IPS-15b (cell line): Measurements from ENCODE around the gene ULBP3.

Experiments
- H3K27me3 ChIP-seq: one replicate; pipeline ENCODE4 v1.6.1; 2013; ENCODE audit warnings: low read length; ENCODE audit not compliant: control insufficient read depth, insufficient read depth
- H3K36me3 ChIP-seq: one replicate; pipeline ENCODE4 v1.6.1; 2013; ENCODE audit warnings: low read length; ENCODE audit not compliant: control insufficient read depth, insufficient read depth
- H3K4me1 ChIP-seq: one replicate; pipeline ENCODE4 v1.6.1; 2013; ENCODE audit warnings: mild to moderate bottlenecking, low read length; ENCODE audit not compliant: control insufficient read depth, insufficient read depth
- H3K4me3 ChIP-seq: one replicate; pipeline ENCODE4 v1.5.1; 2013; ENCODE audit warnings: low read depth, low read length
- H3K9ac ChIP-seq: one replicate; pipeline ENCODE4 v1.6.1; 2013; ENCODE audit warnings: low read depth, mild to moderate bottlenecking, low read length
- H3K9me3 ChIP-seq: one replicate; pipeline ENCODE4 v1.6.1; 2013; ENCODE audit warnings: mild to moderate bottlenecking, low read length; ENCODE audit not compliant: control insufficient read depth, insufficient read depth

ULBP3 gene

DNA sequence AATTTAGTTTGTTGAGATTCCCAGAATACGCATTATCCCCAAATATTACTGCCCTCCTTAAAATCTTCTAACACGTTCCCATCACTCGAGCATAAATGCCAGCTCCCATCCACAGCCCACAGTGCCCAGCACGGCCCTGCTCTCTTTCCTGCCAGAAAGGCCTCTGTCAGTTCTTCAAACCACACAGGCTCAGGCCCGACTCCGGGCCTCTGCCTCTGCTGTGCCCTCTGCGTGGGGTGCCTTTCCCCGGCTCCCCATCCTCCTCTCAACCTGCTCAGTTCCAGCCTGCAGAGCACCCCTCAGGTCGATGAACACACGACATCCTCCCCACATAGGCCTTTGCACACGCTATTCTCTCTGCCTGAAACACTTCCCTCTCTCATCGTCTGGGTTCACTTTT is 12.8 kb downstream of the ULBP3 start:
- H3K9me3 ChIP-seq = no peaks in the 10 kb centered on the region
- no peak overlapping the region for H3K9ac ChIP-seq
- H3K4me1 ChIP-seq = no peaks in the 10 kb centered on the region
- H3K27me3 ChIP-seq = peaks cover 7% of the 10 kb centered on the region
- H3K36me3 ChIP-seq = no peaks in the 10 kb centered on the region
- H3K4me3 ChIP-seq = no peak overlapping the region

GRCh38 chr6:150055131-150055530 is 13.8 kb downstream of the ULBP3 start:
- Histone ChIP-seq H3K9ac (no peak overlapping the region), H3K4me1 (no peaks in the 10 kb centered on the region), H3K27me3 (peaks cover 7% of the 10 kb centered on the region)

DNA sequence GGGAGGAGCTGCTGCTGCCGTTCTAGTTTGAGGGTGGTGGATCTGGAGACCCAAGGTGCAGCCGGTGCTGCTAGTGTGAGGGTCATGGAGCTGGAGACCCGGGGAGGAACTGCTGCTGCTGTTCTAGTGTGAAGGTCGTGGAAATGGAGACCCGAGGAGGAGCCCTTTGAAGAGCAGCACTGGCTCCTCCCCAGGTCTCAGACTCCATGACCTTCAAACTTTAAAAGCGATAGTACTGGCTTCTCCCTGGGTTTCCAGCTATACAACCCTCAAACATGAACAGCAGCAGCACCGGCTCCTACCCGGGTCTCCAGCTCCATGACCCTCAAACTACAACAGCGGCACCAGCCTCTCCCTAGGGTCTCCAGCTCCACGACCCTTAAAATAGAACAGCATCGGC is 15.5 kb downstream of the ULBP3 start:
- no peak overlapping the region for H3K4me3 ChIP-seq
- H3K9me3 ChIP-seq = no peaks in the 10 kb centered on the region
- H3K4me1 ChIP-seq = no peaks in the 10 kb centered on the region
- no peaks in the 10 kb centered on the region for H3K36me3 ChIP-seq
- H3K27me3 ChIP-seq = peaks cover 7% of the 10 kb centered on the region
- no peak overlapping the region for H3K9ac ChIP-seq

More at GRCh38 chr6:150055131-150055530, 13.8 kb downstream of the ULBP3 start:
- H3K36me3 ChIP-seq = no peaks in the 10 kb centered on the region
- no peaks in the 10 kb centered on the region for H3K9me3 ChIP-seq
- no peak overlapping the region for H3K4me3 ChIP-seq

DNA sequence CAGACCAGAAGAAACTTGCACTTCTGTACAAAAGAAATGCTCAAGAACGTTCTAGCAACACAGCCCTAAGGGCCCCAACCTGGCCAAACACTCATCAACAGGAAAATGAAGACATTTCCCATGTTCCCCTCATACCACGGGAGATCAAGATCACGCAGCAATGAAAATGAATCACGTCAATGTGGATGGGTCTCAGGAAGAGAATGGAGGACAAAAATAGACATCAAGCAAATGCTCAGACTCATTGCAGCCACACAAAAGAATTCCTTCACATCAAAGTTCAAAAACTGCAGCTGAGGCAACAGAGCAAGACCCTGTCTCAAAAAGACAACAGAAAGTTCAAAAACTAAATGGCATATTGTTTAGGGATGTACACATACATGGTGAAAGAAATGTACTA is 18.1 kb downstream of the ULBP3 start:
- H3K9ac ChIP-seq = no peak overlapping the region
- H3K36me3 ChIP-seq = no peaks in the 10 kb centered on the region
- no peaks in the 10 kb centered on the region for H3K9me3 ChIP-seq
- H3K4me1 ChIP-seq = no peaks in the 10 kb centered on the region
- H3K4me3 ChIP-seq = no peak overlapping the region
- H3K27me3 ChIP-seq = peaks cover 10% of the 10 kb centered on the region

DNA sequence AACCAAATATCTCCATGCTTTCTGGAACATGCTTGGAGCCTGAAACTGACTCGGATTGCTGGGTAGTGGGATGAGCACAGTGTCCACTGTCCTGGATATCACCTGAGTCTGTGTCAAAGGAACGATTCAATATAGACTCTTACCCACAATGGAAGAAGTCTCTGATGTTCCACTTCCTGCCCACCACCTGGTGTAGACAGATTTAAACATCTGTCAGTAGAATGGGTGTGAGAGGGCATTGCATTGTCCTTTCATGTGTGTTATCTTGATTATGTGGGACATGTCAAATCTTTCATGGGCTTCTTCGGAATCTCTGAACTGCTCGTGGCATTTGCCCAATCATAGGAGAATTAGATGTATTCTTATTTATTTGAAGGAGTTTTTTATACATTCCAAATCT is 20.8 kb downstream of the ULBP3 start:
- no peaks in the 10 kb centered on the region for H3K9me3 ChIP-seq
- H3K9ac ChIP-seq = no peak overlapping the region
- H3K4me3 ChIP-seq = no peak overlapping the region
- peaks cover 7% of the 10 kb centered on the region for H3K27me3 ChIP-seq
- no peaks in the 10 kb centered on the region for H3K4me1 ChIP-seq
- no peaks in the 10 kb centered on the region for H3K36me3 ChIP-seq

DNA sequence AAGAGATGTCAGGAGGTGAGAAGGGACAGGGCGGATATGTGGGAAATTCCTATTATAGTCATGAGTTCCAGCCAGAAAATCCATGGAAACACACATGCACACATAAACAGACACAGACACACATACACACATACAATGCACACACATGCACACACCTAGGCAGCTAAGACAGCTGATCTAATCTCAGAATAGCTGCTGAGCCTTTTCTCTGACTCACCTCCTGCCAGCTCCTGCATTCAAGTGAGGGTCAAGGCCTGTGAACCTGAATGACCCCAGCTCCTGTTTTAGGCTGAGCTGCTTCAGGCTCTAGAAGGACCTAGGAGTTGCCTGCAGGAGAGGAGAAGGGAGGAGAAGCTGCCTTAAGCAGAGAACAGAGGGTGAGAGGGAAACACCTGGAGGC is 22.0 kb downstream of the ULBP3 start:
- no peaks in the 10 kb centered on the region for H3K36me3 ChIP-seq
- H3K27me3 ChIP-seq = peaks cover 7% of the 10 kb centered on the region
- no peaks in the 10 kb centered on the region for H3K9me3 ChIP-seq
- H3K4me1 ChIP-seq = no peaks in the 10 kb centered on the region
- H3K9ac ChIP-seq = no peak overlapping the region
- no peak overlapping the region for H3K4me3 ChIP-seq

- Histone ChIP-seq H3K4me3 (no peak overlapping the region), H3K9ac (no peak overlapping the region), H3K27me3 (peaks cover 30% of the 10 kb centered on the region), H3K4me1 (no peaks in the 10 kb centered on the region), H3K36me3 (no peaks in the 10 kb centered on the region), H3K9me3 (no peaks in the 10 kb centered on the region)
Measured at GRCh38 chr6:150044621-150045145, 24.2 kb downstream of the ULBP3 start.

- peaks cover 39% of the 10 kb centered on the region for H3K27me3 ChIP-seq
- no peak overlapping the region for H3K4me3 ChIP-seq
- no peaks in the 10 kb centered on the region for H3K36me3 ChIP-seq
- no peaks in the 10 kb centered on the region for H3K4me1 ChIP-seq
- no peak overlapping the region for H3K9ac ChIP-seq
- H3K9me3 ChIP-seq = no peaks in the 10 kb centered on the region
Measured at GRCh38 chr6:150043501-150044412, 25.2 kb downstream of the ULBP3 start.

- Histone ChIP-seq H3K4me3 (no peak overlapping the region), H3K4me1 (no peaks in the 10 kb centered on the region), H3K36me3 (no peaks in the 10 kb centered on the region), H3K9ac (no peak overlapping the region), H3K9me3 (no peaks in the 10 kb centered on the region), H3K27me3 (peaks cover 45% of the 10 kb centered on the region)
Measured at GRCh38 chr6:150043096-150043495, 25.8 kb downstream of the ULBP3 start.

DNA sequence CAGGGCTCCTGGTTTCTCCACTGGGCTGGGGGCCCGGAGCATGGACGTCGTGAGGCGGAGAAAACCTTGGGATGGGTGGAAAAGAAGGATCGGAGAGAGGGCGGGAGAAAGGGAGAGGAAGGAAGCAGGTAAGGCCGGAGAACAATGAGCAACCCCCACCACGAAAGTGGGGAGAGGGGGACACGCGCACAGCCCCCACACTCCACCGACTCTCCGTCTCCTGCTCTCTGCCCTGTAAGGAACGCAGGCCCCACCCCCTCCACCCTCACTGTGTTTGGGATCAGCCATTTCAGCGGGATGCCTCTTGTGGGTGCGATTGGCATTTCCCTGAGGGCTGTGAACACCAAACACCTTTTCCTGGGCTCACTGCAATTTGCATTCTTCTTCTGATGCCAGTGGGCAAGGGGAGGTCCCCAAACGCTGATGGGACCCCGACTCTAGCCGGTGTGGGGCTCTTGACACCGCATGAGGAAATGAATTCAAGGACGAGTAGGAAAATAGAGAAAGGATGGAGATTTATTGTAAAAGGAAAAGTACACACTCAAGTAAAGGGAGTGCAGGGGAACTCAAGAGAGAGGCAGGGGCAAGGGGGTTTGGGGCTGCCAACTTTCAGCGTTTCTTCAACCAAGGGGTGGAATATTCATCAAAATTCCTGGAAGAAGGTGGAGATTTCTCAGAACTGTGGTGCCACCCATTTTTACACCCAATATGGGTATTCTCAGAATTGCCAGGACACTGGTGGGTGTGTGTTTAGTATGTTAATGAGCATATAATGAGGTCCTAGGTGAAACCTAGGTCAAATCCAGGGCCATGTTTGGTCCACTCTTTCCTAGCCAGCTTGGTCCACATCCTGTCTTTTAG is 30.5 kb downstream of the ULBP3 start:
- H3K9me3 ChIP-seq = no peaks in the 10 kb centered on the region
- peak overlapping the region; percentile 60 for H3K4me3 ChIP-seq
- no peaks in the 10 kb centered on the region for H3K4me1 ChIP-seq
- H3K9ac ChIP-seq = no peak overlapping the region
- peaks cover 90% of the 10 kb centered on the region for H3K27me3 ChIP-seq
- H3K36me3 ChIP-seq = no peaks in the 10 kb centered on the region

DNA sequence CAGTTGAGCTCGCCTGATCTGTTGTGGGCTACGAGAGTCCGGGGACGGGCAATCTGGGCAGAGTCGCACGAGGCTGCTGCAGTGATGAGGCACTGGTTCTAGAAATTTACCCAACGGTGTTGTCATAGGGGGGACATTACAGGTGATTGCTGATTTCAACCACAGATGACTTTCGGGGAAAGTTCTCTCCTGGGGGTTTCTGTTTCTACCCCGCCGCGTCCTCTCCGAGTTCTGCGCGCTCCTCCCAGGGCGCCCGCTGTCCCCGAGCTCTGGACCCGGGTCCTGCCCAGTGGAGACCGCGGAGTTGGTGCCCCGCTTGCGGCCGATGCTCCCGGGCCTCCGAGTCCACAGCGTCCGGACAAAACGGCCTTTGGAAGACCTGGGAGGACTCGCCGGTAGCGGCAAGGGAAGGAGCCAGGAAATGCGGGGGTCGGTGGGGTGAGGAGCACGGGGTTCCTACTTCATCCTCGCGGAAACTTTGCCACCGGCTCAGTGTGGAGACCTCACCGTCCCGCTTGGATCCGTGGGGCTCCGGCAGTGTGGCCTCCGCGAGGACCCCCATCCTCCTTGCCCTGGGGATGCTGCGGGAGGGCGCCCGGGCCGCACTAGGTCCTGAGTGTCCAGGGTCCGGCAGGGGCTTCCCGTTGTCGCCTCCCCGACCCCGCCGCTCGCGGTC is 31.3 kb downstream of the ULBP3 start:
- no peaks in the 10 kb centered on the region for H3K4me1 ChIP-seq
- no peak overlapping the region for H3K9ac ChIP-seq
- no peaks in the 10 kb centered on the region for H3K36me3 ChIP-seq
- peaks cover 96% of the 10 kb centered on the region for H3K27me3 ChIP-seq
- H3K9me3 ChIP-seq = no peaks in the 10 kb centered on the region
- peak overlapping the region; percentile 60 for H3K4me3 ChIP-seq
